Thyroid gland (tissue), 4 donors: Measurements from ENCODE around the gene RALY.

Experiments used
- POLR2A ChIP-seq, 2 donors: fragments of 450-650 bp; IDR thresholded peaks; one replicate each; pipeline ENCODE4 v1.6.1; 2017; ENCODE audit warnings: antibody characterized with exemption in 2 of 2, mild to moderate bottlenecking in 2 of 2, moderate library complexity in 1 of 2
- TF ChIP-seq, protein P1 (sequence below), 6 experiments: fragments of 200-600 bp in 3 of 6; fragments of 450-650 bp in 3 of 6; sonication (generic) in 3 of 6; IDR thresholded peaks; one replicate each; pipeline ENCODE4 v1.5.1; 2016 to 2019; ENCODE audit warnings: antibody characterized with exemption in 6 of 6, mild to moderate bottlenecking in 2 of 6, inconsistent platforms in 1 of 6, moderate library complexity in 1 of 6

GRCh38 chr20:34041226-34041625 lies 47.5 kb downstream of the RALY start:
- TF ChIP-seq, protein P1, sequence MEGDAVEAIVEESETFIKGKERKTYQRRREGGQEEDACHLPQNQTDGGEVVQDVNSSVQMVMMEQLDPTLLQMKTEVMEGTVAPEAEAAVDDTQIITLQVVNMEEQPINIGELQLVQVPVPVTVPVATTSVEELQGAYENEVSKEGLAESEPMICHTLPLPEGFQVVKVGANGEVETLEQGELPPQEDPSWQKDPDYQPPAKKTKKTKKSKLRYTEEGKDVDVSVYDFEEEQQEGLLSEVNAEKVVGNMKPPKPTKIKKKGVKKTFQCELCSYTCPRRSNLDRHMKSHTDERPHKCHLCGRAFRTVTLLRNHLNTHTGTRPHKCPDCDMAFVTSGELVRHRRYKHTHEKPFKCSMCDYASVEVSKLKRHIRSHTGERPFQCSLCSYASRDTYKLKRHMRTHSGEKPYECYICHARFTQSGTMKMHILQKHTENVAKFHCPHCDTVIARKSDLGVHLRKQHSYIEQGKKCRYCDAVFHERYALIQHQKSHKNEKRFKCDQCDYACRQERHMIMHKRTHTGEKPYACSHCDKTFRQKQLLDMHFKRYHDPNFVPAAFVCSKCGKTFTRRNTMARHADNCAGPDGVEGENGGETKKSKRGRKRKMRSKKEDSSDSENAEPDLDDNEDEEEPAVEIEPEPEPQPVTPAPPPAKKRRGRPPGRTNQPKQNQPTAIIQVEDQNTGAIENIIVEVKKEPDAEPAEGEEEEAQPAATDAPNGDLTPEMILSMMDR (IDR thresholded peaks at IDR 0.05): no peak
- TF ChIP-seq POLR2A (IDR thresholded peaks at IDR 0.05): no peak
